ACC112 (cell line): Measurements from ENCODE around the gene OPRM1.
A peak's percentile ranks its signal among the peaks of the same experiment; 100 is the strongest.
"Not testable (repeated sequence)": the region's sequence is repeated elsewhere in the genome, so short reads cannot be mapped to it uniquely, and the experiment has no call there.

ENCODE experiments used
- H2AFZ ChIP-seq: fragments of 200-600 bp; sonication (generic); one replicate; pipeline ENCODE4 v1.6.0; 2017; ENCODE audit warnings: antibody characterized with exemption, low read length; ENCODE audit not compliant: unreplicated experiment
- H3K27ac ChIP-seq: fragments of 200-600 bp; sonication (generic); 2 replicates; pipeline ENCODE4 v1.5.1; 2014; ENCODE audit warnings: low read depth, mild to moderate bottlenecking, antibody characterized with exemption, low read length, moderate library complexity
- H3K27me3 ChIP-seq: fragments of 200-600 bp; sonication (generic); 2 replicates; pipeline ENCODE4 v1.6.1; 2014; ENCODE audit warnings: mild to moderate bottlenecking, antibody characterized with exemption, low read length, moderate library complexity, mixed read lengths; ENCODE audit not compliant: insufficient read depth
- H3K36me3 ChIP-seq: fragments of 200-600 bp; sonication (generic); 2 replicates; pipeline ENCODE4 v1.6.1; 2016; ENCODE audit warnings: mild to moderate bottlenecking, antibody characterized with exemption, low read length, moderate library complexity, mixed read lengths; ENCODE audit not compliant: insufficient read depth
- H3K4me1 ChIP-seq: fragments of 200-600 bp; sonication (generic); one replicate; pipeline ENCODE4 v1.6.1; 2016; ENCODE audit warnings: low read length, mixed read lengths; ENCODE audit not compliant: insufficient read depth, unreplicated experiment, control insufficient read depth
- H3K4me3 ChIP-seq: fragments of 200-600 bp; sonication (generic); 2 replicates; pipeline ENCODE4 v1.5.1; 2014; ENCODE audit warnings: mild to moderate bottlenecking, low read depth, low read length
- H3K79me2 ChIP-seq: fragments of 200-600 bp; sonication (generic); one replicate; pipeline ENCODE4 v1.6.0; 2016; ENCODE audit warnings: low read length; ENCODE audit not compliant: control insufficient read depth, unreplicated experiment, insufficient read depth

The OPRM1 gene

GRCh38 chr6:154167126-154167525, 128.1 kb downstream of the OPRM1 start:
- H3K4me3 ChIP-seq = no peak overlapping the region
- no peaks in the 10 kb centered on the region for H3K36me3 ChIP-seq
- no peaks in the 10 kb centered on the region for H3K4me1 ChIP-seq

GRCh38 chr6:154169193-154169847, 130.3 kb downstream of the OPRM1 start:
- Histone ChIP-seq H3K36me3 (no peaks in the 10 kb centered on the region), H3K27me3 (no peaks in the 10 kb centered on the region), H3K27ac (no peak overlapping the region), H2AFZ (no peak overlapping the region), H3K4me3 (no peak overlapping the region), H3K4me1 (no peaks in the 10 kb centered on the region), H3K79me2 (no peaks in the 10 kb centered on the region)

More at GRCh38 chr6:154167126-154167525, 128.1 kb downstream of the OPRM1 start:
- Histone ChIP-seq H3K79me2 (no peaks in the 10 kb centered on the region), H2AFZ (no peak overlapping the region), H3K27me3 (no peaks in the 10 kb centered on the region), H3K27ac (no peak overlapping the region)

- no peak overlapping the region for H2AFZ ChIP-seq
Observed at GRCh38 chr6:154170106-154170505, 131.1 kb downstream of the OPRM1 start.

GRCh38 chr6:154172393-154172792, 133.4 kb downstream of the OPRM1 start:
- not testable (repeated sequence) for H3K36me3 ChIP-seq, H3K79me2 ChIP-seq, H3K27ac ChIP-seq, H2AFZ ChIP-seq, H3K27me3 ChIP-seq, H3K4me3 ChIP-seq, H3K4me1 ChIP-seq

More at GRCh38 chr6:154170106-154170505, 131.1 kb downstream of the OPRM1 start:
- no peaks in the 10 kb centered on the region for H3K27me3 ChIP-seq
- H3K79me2 ChIP-seq = no peaks in the 10 kb centered on the region
- no peaks in the 10 kb centered on the region for H3K4me1 ChIP-seq
- no peak overlapping the region for H3K27ac ChIP-seq
- H3K36me3 ChIP-seq = no peaks in the 10 kb centered on the region
- no peak overlapping the region for H3K4me3 ChIP-seq

GRCh38 chr6:154179434-154179833, 140.4 kb downstream of the OPRM1 start:
- Histone ChIP-seq H3K4me3 (no peak overlapping the region), H3K79me2 (no peaks in the 10 kb centered on the region), H3K27ac (no peak overlapping the region), H2AFZ (no peak overlapping the region), H3K27me3 (no peaks in the 10 kb centered on the region), H3K4me1 (no peaks in the 10 kb centered on the region), H3K36me3 (no peaks in the 10 kb centered on the region)

- H3K4me1 ChIP-seq = no peaks in the 10 kb centered on the region
- H3K27me3 ChIP-seq = no peaks in the 10 kb centered on the region
- no peak overlapping the region for H3K4me3 ChIP-seq
- no peak overlapping the region for H2AFZ ChIP-seq
- H3K79me2 ChIP-seq = no peaks in the 10 kb centered on the region
- H3K36me3 ChIP-seq = no peaks in the 10 kb centered on the region
- H3K27ac ChIP-seq = no peak overlapping the region
Observed at GRCh38 chr6:154187203-154187602, 148.2 kb downstream of the OPRM1 start.

- Histone ChIP-seq H2AFZ (no peak overlapping the region), H3K36me3 (no peaks in the 10 kb centered on the region), H3K27me3 (no peaks in the 10 kb centered on the region), H3K79me2 (no peaks in the 10 kb centered on the region), H3K4me3 (no peak overlapping the region), H3K4me1 (no peaks in the 10 kb centered on the region), H3K27ac (no peak overlapping the region)
Observed at GRCh38 chr6:154187714-154188113, 148.7 kb downstream of the OPRM1 start.

GRCh38 chr6:154196333-154196885, 157.4 kb downstream of the OPRM1 start:
- H3K4me3 ChIP-seq = no peak overlapping the region
- no peak overlapping the region for H3K27ac ChIP-seq
- H2AFZ ChIP-seq = no peak overlapping the region
- no peaks in the 10 kb centered on the region for H3K27me3 ChIP-seq
- H3K36me3 ChIP-seq = no peaks in the 10 kb centered on the region
- H3K4me1 ChIP-seq = peaks cover 7% of the 10 kb centered on the region
- no peaks in the 10 kb centered on the region for H3K79me2 ChIP-seq

GRCh38 chr6:154197196-154197860, 158.3 kb downstream of the OPRM1 start:
- Histone ChIP-seq H3K79me2 (no peaks in the 10 kb centered on the region), H3K36me3 (no peaks in the 10 kb centered on the region), H2AFZ (no peak overlapping the region), H3K27ac (no peak overlapping the region), H3K27me3 (no peaks in the 10 kb centered on the region), H3K4me1 (peaks cover 7% of the 10 kb centered on the region), H3K4me3 (peak overlapping the region; percentile 55)

GRCh38 chr6:154201688-154202087, 162.6 kb downstream of the OPRM1 start:
- not testable (repeated sequence) for H2AFZ ChIP-seq, H3K4me3 ChIP-seq, H3K27ac ChIP-seq, H3K27me3 ChIP-seq, H3K79me2 ChIP-seq, H3K36me3 ChIP-seq, H3K4me1 ChIP-seq

GRCh38 chr6:154202339-154202738, 163.3 kb downstream of the OPRM1 start:
- Histone ChIP-seq H3K27ac (no peak overlapping the region), H3K4me1 (peaks cover 6% of the 10 kb centered on the region), H3K36me3 (no peaks in the 10 kb centered on the region), H2AFZ (no peak overlapping the region), H3K4me3 (no peak overlapping the region), H3K27me3 (no peaks in the 10 kb centered on the region), H3K79me2 (no peaks in the 10 kb centered on the region)
